ENCODE measurements around the gene HNF1A. TPM values are rescaled to one million over a fixed set of nuclear protein-coding genes. Genes with fewer than 3 reads are reported as not detected.

HNF1A gene
- total RNA-seq, 1 donor from 2014 or later: not detected

GRCh38 chr12:120977531-120978295, 630 bp upstream of the HNF1A start:
- Histone ChIP-seq H3K36me3 (no peaks in the 10 kb centered on the region), H2AFZ (replicated peaks) (no peak overlapping the region), H4K20me1 (ENCODE audit: low read depth) (no peaks in the 10 kb centered on the region), H3K4me2 (no peak overlapping the region), H3K9me3 (ENCODE audit: low read depth) (no peaks in the 10 kb centered on the region), H3F3A (ENCODE audit: low read depth) (peaks cover 9% of the 10 kb centered on the region), H3K79me2 (ENCODE audit: low read depth) (no peaks in the 10 kb centered on the region), H3K4me1 (peaks cover 7% of the 10 kb centered on the region), H3K27me3 (no peaks in the 10 kb centered on the region), H3K27ac (no peak overlapping the region), H3K4me3 (no peak overlapping the region), H3K9ac (no peak overlapping the region)
- Mint-ChIP-seq H3K36me3 (no peaks in the 10 kb centered on the region), H3K4me3 (no peak overlapping the region), H3K9me3 (no peaks in the 10 kb centered on the region), H3K27ac (no peak overlapping the region), H3K27me3 (ENCODE audit: insufficient read depth, low read depth) (peaks cover 2% of the 10 kb centered on the region), H3K4me1 (peaks cover 17% of the 10 kb centered on the region)
- no peak for DNase-seq (ENCODE audit: low spot score)
- no peak for TF ChIP-seq EZH2 (IDR thresholded peaks at IDR 0.05)
- no peak for TF ChIP-seq CTCF (IDR thresholded peaks at IDR 0.05)
- TF ChIP-seq EZH2phosphoT487 (IDR thresholded peaks at IDR 0.05): no peak

GRCh38 chr12:120979220-120979861, 998 bp downstream of the HNF1A start:
- H3F3A ChIP-seq (ENCODE audit: low read depth): no peaks in the 10 kb centered on the region
- TF ChIP-seq EZH2phosphoT487 (IDR thresholded peaks at IDR 0.05) (no peak), CTCF (IDR thresholded peaks at IDR 0.05) (no peak), EZH2 (IDR thresholded peaks at IDR 0.05) (no peak)
- H3K4me3 ChIP-seq: no peak overlapping the region
- H2AFZ ChIP-seq (replicated peaks): no peak overlapping the region
- Mint-ChIP-seq H3K36me3 (no peaks in the 10 kb centered on the region), H3K4me1 (peaks cover 15% of the 10 kb centered on the region), H3K27me3 (ENCODE audit: insufficient read depth, low read depth) (peaks cover 3% of the 10 kb centered on the region), H3K9me3 (no peaks in the 10 kb centered on the region), H3K27ac (no peak overlapping the region), H3K4me3 (no peak overlapping the region)
- no peak for DNase-seq (ENCODE audit: low spot score)
- no peaks in the 10 kb centered on the region for H3K9me3 ChIP-seq (ENCODE audit: low read depth)
- H3K4me1 ChIP-seq: peaks cover 10% of the 10 kb centered on the region
- no peaks in the 10 kb centered on the region for H3K79me2 ChIP-seq (ENCODE audit: low read depth)
- H3K27ac ChIP-seq: no peak overlapping the region
- H3K4me2 ChIP-seq: no peak overlapping the region
- H3K27me3 ChIP-seq: no peaks in the 10 kb centered on the region
- no peak overlapping the region for H3K9ac ChIP-seq
- no peaks in the 10 kb centered on the region for H3K36me3 ChIP-seq
- no peaks in the 10 kb centered on the region for H4K20me1 ChIP-seq (ENCODE audit: low read depth)

GRCh38 chr12:120979862-120980696, 1.7 kb downstream of the HNF1A start:
- H3F3A ChIP-seq (ENCODE audit: low read depth): no peaks in the 10 kb centered on the region
- H3K9ac ChIP-seq: no peak overlapping the region
- Mint-ChIP-seq H3K27ac (no peak overlapping the region), H3K4me1 (peaks cover 16% of the 10 kb centered on the region), H3K36me3 (no peaks in the 10 kb centered on the region), H3K9me3 (no peaks in the 10 kb centered on the region), H3K27me3 (ENCODE audit: insufficient read depth, low read depth) (peaks cover 3% of the 10 kb centered on the region), H3K4me3 (no peak overlapping the region)
- no peaks in the 10 kb centered on the region for H3K79me2 ChIP-seq (ENCODE audit: low read depth)
- H2AFZ ChIP-seq (replicated peaks): no peak overlapping the region
- DNase-seq (ENCODE audit: low spot score): peak; percentile 48
- no peak overlapping the region for H3K4me3 ChIP-seq
- H3K36me3 ChIP-seq: no peaks in the 10 kb centered on the region
- H3K4me2 ChIP-seq: no peak overlapping the region
- H3K27ac ChIP-seq: no peak overlapping the region
- no peaks in the 10 kb centered on the region for H3K9me3 ChIP-seq (ENCODE audit: low read depth)
- no peaks in the 10 kb centered on the region for H4K20me1 ChIP-seq (ENCODE audit: low read depth)
- peaks cover 10% of the 10 kb centered on the region for H3K4me1 ChIP-seq
- H3K27me3 ChIP-seq: no peaks in the 10 kb centered on the region
- no peak for TF ChIP-seq CTCF (IDR thresholded peaks at IDR 0.05)
- no peak for TF ChIP-seq EZH2phosphoT487 (IDR thresholded peaks at IDR 0.05)
- no peak for TF ChIP-seq EZH2 (IDR thresholded peaks at IDR 0.05)

Measured in neural progenitor cell (in vitro differentiated cells).